Right lobe of liver (tissue), 4 donors: Measurements from ENCODE around the gene GASK1B.

ENCODE experiments used
- POLR2A ChIP-seq: fragments of 450-650 bp; IDR thresholded peaks from one replicate; pipeline ENCODE4 v1.6.1; 2017; ENCODE audit warnings: antibody characterized with exemption, mild to moderate bottlenecking
- TF ChIP-seq, protein P1 (sequence below), 4 donors: fragments of 200-600 bp in 3 of 4; fragments of 450-650 bp in 1 of 4; IDR thresholded peaks; one replicate each; pipeline versions ENCODE4 v1.5.1 to v1.8.0; 2016 to 2022; ENCODE audit warnings: antibody characterized with exemption in 4 of 4, mild to moderate bottlenecking in 2 of 4
- donor health status: DM: no; HTN: no; CAD: no.
- donor health status: DM: no; HTN: no; CAD: no.
- donor health status: DM: no; HTN: yes; CAD: no.

GRCh38 chr4:158214856-158215255 lies 42.0 kb upstream of the GASK1B start:
- TF ChIP-seq POLR2A = no peak
- TF ChIP-seq, protein P1, sequence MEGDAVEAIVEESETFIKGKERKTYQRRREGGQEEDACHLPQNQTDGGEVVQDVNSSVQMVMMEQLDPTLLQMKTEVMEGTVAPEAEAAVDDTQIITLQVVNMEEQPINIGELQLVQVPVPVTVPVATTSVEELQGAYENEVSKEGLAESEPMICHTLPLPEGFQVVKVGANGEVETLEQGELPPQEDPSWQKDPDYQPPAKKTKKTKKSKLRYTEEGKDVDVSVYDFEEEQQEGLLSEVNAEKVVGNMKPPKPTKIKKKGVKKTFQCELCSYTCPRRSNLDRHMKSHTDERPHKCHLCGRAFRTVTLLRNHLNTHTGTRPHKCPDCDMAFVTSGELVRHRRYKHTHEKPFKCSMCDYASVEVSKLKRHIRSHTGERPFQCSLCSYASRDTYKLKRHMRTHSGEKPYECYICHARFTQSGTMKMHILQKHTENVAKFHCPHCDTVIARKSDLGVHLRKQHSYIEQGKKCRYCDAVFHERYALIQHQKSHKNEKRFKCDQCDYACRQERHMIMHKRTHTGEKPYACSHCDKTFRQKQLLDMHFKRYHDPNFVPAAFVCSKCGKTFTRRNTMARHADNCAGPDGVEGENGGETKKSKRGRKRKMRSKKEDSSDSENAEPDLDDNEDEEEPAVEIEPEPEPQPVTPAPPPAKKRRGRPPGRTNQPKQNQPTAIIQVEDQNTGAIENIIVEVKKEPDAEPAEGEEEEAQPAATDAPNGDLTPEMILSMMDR (IDR thresholded peaks at IDR 0.05) = no peak
